PFSK-1 (cell line): ENCODE results near the gene CYP2C9.

Experiments used
- POLR2AphosphoS5 ChIP-seq: IDR thresholded peaks from 2 replicates; pipeline ENCODE4 v1.6.1; 2012; ENCODE audit warnings: low read depth, mild to moderate bottlenecking, control low read depth, low read length, moderate library complexity
- REST ChIP-seq, 2 experiments: IDR thresholded peaks; 2 replicates each; pipeline versions ENCODE4 v1.6.1 to v1.8.0; 2011 to 2012; ENCODE audit warnings: low read depth in 2 of 2, low read length in 2 of 2, control low read depth in 1 of 2, inconsistent platforms in 1 of 2, mild to moderate bottlenecking in 1 of 2, moderate library complexity in 1 of 2; ENCODE audit not compliant: insufficient read depth in 1 of 2
- SIN3A ChIP-seq: IDR thresholded peaks from 2 replicates; pipeline ENCODE4 v1.6.1; 2012; ENCODE audit warnings: mild to moderate bottlenecking, low read length, moderate library complexity, borderline replicate concordance; ENCODE audit not compliant: insufficient read depth
- TAF1 ChIP-seq: IDR thresholded peaks from 2 replicates; pipeline ENCODE4 v1.6.1; 2012; ENCODE audit warnings: low read length, control low read depth, borderline replicate concordance; ENCODE audit not compliant: insufficient read depth

GRCh38 chr10:95034401-95034800 is 95.9 kb downstream of the CYP2C9 start:
- TF ChIP-seq TAF1 (no peak), REST (IDR thresholded peaks at IDR 0.05; ENCODE audit: insufficient read depth in 1 of 2, low read depth in 2 of 2, low read length in 2 of 2) (no peak), SIN3A (no peak), POLR2AphosphoS5 (no peak)
